ENCODE results near the gene SIK3. TPM values are rescaled to one million over a fixed set of nuclear protein-coding genes. Genes with fewer than 3 reads are reported as not detected.

Gene SIK3
- total RNA-seq, 1 experiment from 2014 or later = 31.4 TPM

DNA sequence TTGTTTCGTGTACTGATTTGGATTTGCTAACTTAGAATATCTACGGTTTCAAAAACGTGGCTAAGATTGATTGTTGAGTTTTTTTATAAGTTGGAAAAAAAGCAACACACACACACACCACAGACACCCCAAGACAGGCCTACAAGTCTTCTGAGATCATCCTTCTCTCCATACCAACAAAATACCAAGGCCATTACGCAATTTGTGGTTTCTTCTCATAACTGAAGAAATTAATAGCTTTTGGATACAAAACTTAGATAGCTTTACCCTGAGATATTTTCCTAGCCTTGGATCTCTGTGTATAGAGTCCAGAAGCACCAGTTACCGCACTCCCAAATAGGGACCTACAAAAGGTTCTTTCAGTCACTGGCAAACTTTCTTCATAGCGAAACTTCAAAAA is 113.6 kb downstream of the SIK3 start:
- Mint-ChIP-seq H3K4me3 (no peak overlapping the region), H3K27me3 (ENCODE audit: low read depth) (no peaks in the 10 kb centered on the region), H3K9me3 (no peaks in the 10 kb centered on the region), H3K4me1 (peaks cover 31 to 35% of the 10 kb centered on the region in 2 experiments), H3K27ac (no peak overlapping the region), H3K36me3 (ENCODE audit: insufficient read depth in 1 of 3, low read depth in 3 of 3) (no peaks in the 10 kb centered on the region)
- Histone ChIP-seq H4K20me1 (ENCODE audit: control insufficient read depth, insufficient read depth, insufficient read length) (no peaks in the 10 kb centered on the region), H3K18ac (ENCODE audit: insufficient read length, low read depth, low read length) (no peak overlapping the region), H3K23ac (ENCODE audit: insufficient read length, low read depth, low read length) (no peak overlapping the region), H3K14ac (ENCODE audit: insufficient read depth, low read length) (no peak overlapping the region), H3K4me1 (ENCODE audit: insufficient read depth, low read length) (peaks cover 4% of the 10 kb centered on the region), H2BK12ac (ENCODE audit: insufficient read length, low read depth, low read length) (no peak overlapping the region), H2BK20ac (ENCODE audit: low read depth, low read length, poor library complexity, severe bottlenecking) (no peak overlapping the region), H4K5ac (ENCODE audit: insufficient read length, low read depth, low read length) (no peak overlapping the region), H4K8ac (replicated peaks; ENCODE audit: insufficient read length, low read depth, low read length) (no peak overlapping the region), H3K9ac (ENCODE audit: extremely low read depth, insufficient read length, low read length) (no peak overlapping the region), H3K4me2 (ENCODE audit: insufficient read depth, insufficient read length, low read length) (no peak overlapping the region), H3K56ac (ENCODE audit: insufficient read length, low read depth, low read length) (no peak overlapping the region), H2BK5ac (ENCODE audit: insufficient read length, low read length) (no peak overlapping the region), H3K79me2 (ENCODE audit: insufficient read depth, low read length) (no peaks in the 10 kb centered on the region), H3T11ph (ENCODE audit: low read length) (no peak overlapping the region), H3K27ac (ENCODE audit: insufficient read length, low read depth, low read length) (no peak overlapping the region), H2BK15ac (ENCODE audit: low read depth, low read length) (no peak overlapping the region), H3K27me3 (ENCODE audit: insufficient read depth, low read length) (no peaks in the 10 kb centered on the region), H3K23me2 (ENCODE audit: insufficient read length, low read depth, low read length, poor library complexity, severe bottlenecking) (no peaks in the 10 kb centered on the region), H2AK5ac (ENCODE audit: insufficient read length, low read length) (no peak overlapping the region), H4K91ac (ENCODE audit: insufficient read length, low read depth, low read length) (no peak overlapping the region), H3K4ac (ENCODE audit: low read depth, low read length) (no peak overlapping the region), H2AFZ (ENCODE audit: low read length) (no peak overlapping the region), H3K9me3 (ENCODE audit: control insufficient read depth, low read depth, low read length) (no peaks in the 10 kb centered on the region), H3K79me1 (ENCODE audit: insufficient read depth, low read depth, low read length, poor library complexity, severe bottlenecking) (no peaks in the 10 kb centered on the region), H2BK120ac (ENCODE audit: low read depth, low read length, poor library complexity, severe bottlenecking) (no peak overlapping the region)
- DNase-seq = no peak
- TF ChIP-seq, protein P1, sequence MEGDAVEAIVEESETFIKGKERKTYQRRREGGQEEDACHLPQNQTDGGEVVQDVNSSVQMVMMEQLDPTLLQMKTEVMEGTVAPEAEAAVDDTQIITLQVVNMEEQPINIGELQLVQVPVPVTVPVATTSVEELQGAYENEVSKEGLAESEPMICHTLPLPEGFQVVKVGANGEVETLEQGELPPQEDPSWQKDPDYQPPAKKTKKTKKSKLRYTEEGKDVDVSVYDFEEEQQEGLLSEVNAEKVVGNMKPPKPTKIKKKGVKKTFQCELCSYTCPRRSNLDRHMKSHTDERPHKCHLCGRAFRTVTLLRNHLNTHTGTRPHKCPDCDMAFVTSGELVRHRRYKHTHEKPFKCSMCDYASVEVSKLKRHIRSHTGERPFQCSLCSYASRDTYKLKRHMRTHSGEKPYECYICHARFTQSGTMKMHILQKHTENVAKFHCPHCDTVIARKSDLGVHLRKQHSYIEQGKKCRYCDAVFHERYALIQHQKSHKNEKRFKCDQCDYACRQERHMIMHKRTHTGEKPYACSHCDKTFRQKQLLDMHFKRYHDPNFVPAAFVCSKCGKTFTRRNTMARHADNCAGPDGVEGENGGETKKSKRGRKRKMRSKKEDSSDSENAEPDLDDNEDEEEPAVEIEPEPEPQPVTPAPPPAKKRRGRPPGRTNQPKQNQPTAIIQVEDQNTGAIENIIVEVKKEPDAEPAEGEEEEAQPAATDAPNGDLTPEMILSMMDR (conservative IDR thresholded peaks at IDR 0.05) = no peak
- WGBS (ENCODE audit: extremely low coverage, insufficient read length, low lambda C conversion rate) = no CpG with 5 or more reads among the region's 6 CpGs
